HEK293T (cell line): ENCODE measurements around the gene CIITA.
"Not testable (repeated sequence)": the region's sequence is repeated elsewhere in the genome, so short reads cannot be mapped to it uniquely, and the experiment has no call there.

Source experiments
- ELF4 ChIP-seq: fragments of 450-650 bp; IDR thresholded peaks from 2 replicates; pipeline ENCODE4 v1.6.1; 2017; ENCODE audit warnings: antibody characterized with exemption
- TF ChIP-seq, protein P1 (sequence below): fragments of 450-650 bp; IDR thresholded peaks from 2 replicates; pipeline ENCODE4 v1.6.1; 2016

- not testable (repeated sequence) for TF ChIP-seq ELF4
- TF ChIP-seq, protein P1, sequence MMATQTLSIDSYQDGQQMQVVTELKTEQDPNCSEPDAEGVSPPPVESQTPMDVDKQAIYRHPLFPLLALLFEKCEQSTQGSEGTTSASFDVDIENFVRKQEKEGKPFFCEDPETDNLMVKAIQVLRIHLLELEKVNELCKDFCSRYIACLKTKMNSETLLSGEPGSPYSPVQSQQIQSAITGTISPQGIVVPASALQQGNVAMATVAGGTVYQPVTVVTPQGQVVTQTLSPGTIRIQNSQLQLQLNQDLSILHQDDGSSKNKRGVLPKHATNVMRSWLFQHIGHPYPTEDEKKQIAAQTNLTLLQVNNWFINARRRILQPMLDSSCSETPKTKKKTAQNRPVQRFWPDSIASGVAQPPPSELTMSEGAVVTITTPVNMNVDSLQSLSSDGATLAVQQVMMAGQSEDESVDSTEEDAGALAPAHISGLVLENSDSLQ: not testable (repeated sequence)
Measured at GRCh38 chr16:10929097-10929496, 52.1 kb downstream of the CIITA start.
